ENCODE results near the gene CNGB1. TPM values are rescaled to one million over a fixed set of nuclear protein-coding genes. Genes with fewer than 3 reads are reported as not detected.
A peak's percentile ranks its signal among the peaks of the same experiment; 100 is the strongest.

Gene CNGB1
- total and polyA plus RNA-seq, 8 donors = 0.03 to 0.23 (median 0.14) TPM; not detected in 1

- ATAC-seq (peak; percentile 56), DNase-seq (peak in 1 of 4 donors; percentile 45)
- Histone ChIP-seq H3K4me1 (no peaks in the 10 kb centered on the region), H3K27me3 (no peaks in the 10 kb centered on the region), H3K27ac (no peak overlapping the region), H3K4me3 (no peak overlapping the region), H3K36me3 (no peaks in the 10 kb centered on the region), H3K9me3 (no peaks in the 10 kb centered on the region)
- TF ChIP-seq CTCF (IDR thresholded peaks at IDR 0.05) = no peak
- intact Hi-C loops (cut with DNase I) = no loop called here
These were observed 13.1 kb downstream of the CNGB1 start for GRCh38 chr16:57957673-57958392.

GRCh38 chr16:57956924-57957672 is 13.8 kb downstream of the CNGB1 start:
- intact Hi-C loops (cut with DNase I) = no loop called here
- ATAC-seq (no peak), DNase-seq (peak in 1 of 4 donors; percentile 51)
- no peak for TF ChIP-seq CTCF (IDR thresholded peaks at IDR 0.05)
- H3K4me1 ChIP-seq = no peaks in the 10 kb centered on the region
- H3K27me3 ChIP-seq = no peaks in the 10 kb centered on the region
- H3K36me3 ChIP-seq = no peaks in the 10 kb centered on the region
- H3K4me3 ChIP-seq = no peak overlapping the region
- H3K9me3 ChIP-seq = no peaks in the 10 kb centered on the region
- no peak overlapping the region for H3K27ac ChIP-seq

- Histone ChIP-seq H3K27me3 (no peaks in the 10 kb centered on the region), H3K4me1 (no peaks in the 10 kb centered on the region), H3K4me3 (no peak overlapping the region), H3K9me3 (no peaks in the 10 kb centered on the region), H3K36me3 (no peaks in the 10 kb centered on the region), H3K27ac (no peak overlapping the region)
- TF ChIP-seq CTCF (IDR thresholded peaks at IDR 0.05) = no peak
- intact Hi-C loops (cut with DNase I) = no loop called here
- DNase-seq = peak in 1 of 4 donors; percentile 68
- no peak for ATAC-seq
These were observed 14.6 kb downstream of the CNGB1 start for GRCh38 chr16:57956270-57956808.

GRCh38 chr16:57955572-57956188 is 15.2 kb downstream of the CNGB1 start:
- Histone ChIP-seq H3K4me1 (no peaks in the 10 kb centered on the region), H3K27ac (no peak overlapping the region), H3K4me3 (no peak overlapping the region), H3K36me3 (no peaks in the 10 kb centered on the region), H3K27me3 (no peaks in the 10 kb centered on the region), H3K9me3 (no peaks in the 10 kb centered on the region)
- intact Hi-C loops (cut with DNase I) = no loop called here
- TF ChIP-seq CTCF (IDR thresholded peaks at IDR 0.05) = peak; percentile 12 to 17
- ATAC-seq (peak; percentile 77), DNase-seq (peak in 1 of 4 donors; percentile 70)

GRCh38 chr16:57953857-57954256 is 17.1 kb downstream of the CNGB1 start:
- Histone ChIP-seq H3K27me3 (no peaks in the 10 kb centered on the region), H3K4me3 (no peak overlapping the region), H3K36me3 (no peaks in the 10 kb centered on the region), H3K9me3 (no peaks in the 10 kb centered on the region), H3K27ac (no peak overlapping the region), H3K4me1 (no peaks in the 10 kb centered on the region)
- ATAC-seq (no peak), DNase-seq (no peak)
- no peak for TF ChIP-seq CTCF (IDR thresholded peaks at IDR 0.05)
- intact Hi-C loops (cut with DNase I) = no loop called here

Data from left lung (tissue), 10 donors.